HG03066 (cell line): ENCODE measurements around the gene UNC5C.

Experiments used
- ATAC-seq: cut with Tn5 transposase; IDR thresholded peaks from one replicate; pipeline ENCODE4 v1.9.1; 2021; ENCODE audit warnings: low read depth; ENCODE audit not compliant: unreplicated experiment

Gene UNC5C

GRCh38 chr4:95288552-95288951 lies 260.2 kb downstream of the UNC5C start:
- ATAC-seq: no peak

GRCh38 chr4:95285797-95286196 lies 263.0 kb downstream of the UNC5C start:
- ATAC-seq: no peak

GRCh38 chr4:95284655-95285054 lies 264.1 kb downstream of the UNC5C start:
- ATAC-seq: no peak

DNA sequence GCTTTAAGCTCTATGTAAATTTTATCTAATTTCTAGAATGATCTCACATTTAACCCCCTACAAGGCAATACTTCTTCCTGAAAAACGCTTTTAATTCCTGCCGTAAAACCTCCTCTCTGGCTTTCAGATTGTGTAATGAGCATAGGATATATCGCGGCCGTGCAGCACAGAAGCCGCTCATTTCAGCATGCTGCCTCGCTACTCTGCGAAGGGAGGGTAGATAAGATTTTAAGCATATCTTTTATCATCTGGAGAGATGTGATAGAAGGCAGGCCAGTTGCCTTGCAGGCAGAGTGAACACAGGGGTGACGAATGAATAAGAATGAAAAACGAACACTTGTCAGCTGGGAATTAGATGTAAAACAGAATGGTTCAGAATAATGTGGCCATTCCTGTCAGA lies 265.5 kb downstream of the UNC5C start:
- ATAC-seq: no peak

- no peak for ATAC-seq
Measured at GRCh38 chr4:95272797-95273196, 276.0 kb downstream of the UNC5C start.

GRCh38 chr4:95272036-95272435 lies 276.7 kb downstream of the UNC5C start:
- no peak for ATAC-seq

- ATAC-seq: no peak
Measured at GRCh38 chr4:95268819-95269565, 279.8 kb downstream of the UNC5C start.

DNA sequence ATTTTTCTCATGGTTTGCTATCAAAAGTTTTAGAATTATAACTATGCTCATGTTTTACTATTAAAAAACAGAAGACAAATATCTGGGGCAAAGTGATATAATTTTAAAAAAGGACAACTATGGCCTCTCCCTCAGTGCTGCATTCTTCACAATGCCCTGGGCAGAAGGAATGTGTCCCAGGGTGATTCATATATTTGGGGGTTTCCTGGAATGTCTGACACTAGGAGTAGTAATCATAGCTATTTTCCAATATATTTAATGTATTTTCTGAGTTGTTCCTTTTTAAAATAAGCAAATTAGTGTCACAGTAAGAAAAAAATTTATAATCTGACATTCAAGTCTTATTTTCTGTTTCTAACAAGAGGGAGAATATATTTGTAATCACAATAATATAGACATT lies 281.7 kb downstream of the UNC5C start:
- no peak for ATAC-seq

- no peak for ATAC-seq
Measured at GRCh38 chr4:95265814-95266740, 282.7 kb downstream of the UNC5C start.

DNA sequence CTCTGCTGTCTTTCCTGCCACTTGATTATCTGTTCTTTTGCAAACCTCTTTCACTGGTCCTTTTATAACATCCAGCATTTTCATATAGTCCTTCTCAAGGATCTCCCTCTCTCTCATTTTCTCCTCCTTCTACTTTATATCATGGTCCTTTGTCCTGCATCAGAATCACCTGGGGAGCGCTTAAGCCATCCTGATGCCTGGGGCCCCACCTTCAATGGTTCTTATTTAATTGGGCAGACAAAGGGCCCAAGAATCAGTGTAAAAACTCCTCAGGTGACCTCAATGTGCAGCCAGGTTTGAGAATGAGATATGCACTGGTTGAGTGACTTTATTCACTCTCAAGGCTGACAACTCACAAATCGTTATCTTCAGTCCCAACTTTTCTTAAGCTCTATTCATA lies 283.9 kb downstream of the UNC5C start:
- no peak for ATAC-seq

DNA sequence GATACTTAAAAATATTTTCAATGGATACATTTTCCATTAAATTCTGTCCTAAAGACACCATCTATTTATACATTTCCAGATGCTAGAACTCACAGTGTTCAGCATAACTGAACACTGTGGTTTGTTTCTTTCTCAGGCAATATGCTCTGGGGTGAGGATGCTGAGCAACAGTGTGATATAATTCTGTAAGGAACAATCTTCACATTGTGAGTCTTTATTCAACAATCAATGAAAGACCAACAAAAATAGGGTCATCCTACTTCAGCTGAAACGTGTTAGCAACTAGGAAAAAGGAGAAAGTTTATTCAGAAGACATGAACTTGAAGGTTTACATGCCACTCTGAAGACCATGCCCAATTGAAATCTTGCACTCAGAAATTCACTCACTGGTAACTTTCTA lies 284.8 kb downstream of the UNC5C start:
- ATAC-seq: no peak

DNA sequence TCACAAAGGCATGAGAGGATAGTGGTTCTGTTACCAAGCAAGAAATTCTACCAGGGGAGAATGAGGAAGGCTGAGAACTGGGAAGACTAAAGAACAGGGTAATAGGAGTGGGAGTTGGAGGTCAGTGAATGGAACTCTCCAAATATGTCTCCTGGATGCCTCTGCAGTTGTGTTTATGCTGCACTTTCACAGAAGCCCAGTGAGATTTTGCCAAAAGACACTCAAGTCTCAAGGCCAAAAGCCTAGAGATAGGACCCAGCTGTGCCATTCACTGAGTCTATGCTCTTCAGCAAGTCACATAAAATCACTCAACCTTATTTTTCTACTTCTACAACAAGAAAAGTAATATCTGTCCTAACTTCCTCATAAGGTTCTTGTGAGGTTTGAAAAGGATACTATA lies 285.4 kb downstream of the UNC5C start:
- ATAC-seq: no peak

GRCh38 chr4:95256108-95256835 lies 292.5 kb downstream of the UNC5C start:
- ATAC-seq: no peak

DNA sequence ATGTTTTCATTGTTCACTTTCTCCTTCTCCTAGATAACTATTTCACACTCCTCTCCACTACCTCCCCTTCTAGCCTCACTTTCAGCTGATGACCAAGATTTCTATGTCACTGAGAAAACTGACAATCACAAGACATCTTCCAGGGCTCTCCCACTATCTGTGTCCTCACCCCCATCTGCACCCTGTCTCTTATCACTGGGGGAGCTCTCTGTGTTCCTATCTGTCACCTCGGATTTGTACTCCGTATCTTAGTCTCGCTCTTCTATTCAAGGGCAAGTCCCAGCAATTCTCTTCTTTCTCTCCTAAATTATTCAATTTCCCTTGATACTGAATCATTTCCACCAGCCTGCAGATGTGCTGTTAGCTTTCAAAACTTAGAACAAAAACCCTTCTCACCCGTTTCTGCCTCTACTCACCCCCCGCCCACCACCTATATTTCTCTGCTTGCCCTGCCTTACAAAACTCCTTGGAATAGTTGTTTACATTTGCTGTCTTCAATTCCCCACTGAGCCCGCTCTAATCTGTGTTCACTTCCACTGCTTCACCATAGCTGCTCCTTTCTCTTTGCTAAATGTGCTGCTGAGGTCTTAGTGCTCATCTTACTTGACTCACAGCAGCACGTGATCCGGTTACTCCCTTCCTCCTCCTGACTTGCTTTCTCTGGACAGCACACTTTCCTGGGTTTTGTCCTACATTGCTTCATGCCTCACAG lies 293.2 kb downstream of the UNC5C start:
- no peak for ATAC-seq

DNA sequence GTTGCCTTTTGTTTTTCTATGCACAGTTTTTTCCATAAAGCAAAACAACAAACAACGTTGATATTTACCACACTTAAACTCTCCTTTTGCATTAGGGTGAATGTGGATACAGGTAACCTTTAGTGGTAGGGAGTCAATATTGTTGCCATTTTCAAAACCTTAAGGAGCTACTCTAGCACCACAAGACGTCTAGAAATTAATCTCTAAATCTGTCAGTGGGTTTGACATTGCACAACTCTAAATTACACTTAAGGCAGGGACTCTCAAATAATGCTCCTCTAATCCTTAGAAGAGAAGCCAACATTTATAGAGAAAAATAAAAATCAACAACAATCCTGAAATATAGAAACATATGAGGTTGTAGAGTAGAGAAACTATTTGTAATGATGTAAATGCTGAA lies 297.2 kb downstream of the UNC5C start:
- ATAC-seq: no peak

- ATAC-seq: no peak
Measured at GRCh38 chr4:95250544-95251137, 298.1 kb downstream of the UNC5C start.

DNA sequence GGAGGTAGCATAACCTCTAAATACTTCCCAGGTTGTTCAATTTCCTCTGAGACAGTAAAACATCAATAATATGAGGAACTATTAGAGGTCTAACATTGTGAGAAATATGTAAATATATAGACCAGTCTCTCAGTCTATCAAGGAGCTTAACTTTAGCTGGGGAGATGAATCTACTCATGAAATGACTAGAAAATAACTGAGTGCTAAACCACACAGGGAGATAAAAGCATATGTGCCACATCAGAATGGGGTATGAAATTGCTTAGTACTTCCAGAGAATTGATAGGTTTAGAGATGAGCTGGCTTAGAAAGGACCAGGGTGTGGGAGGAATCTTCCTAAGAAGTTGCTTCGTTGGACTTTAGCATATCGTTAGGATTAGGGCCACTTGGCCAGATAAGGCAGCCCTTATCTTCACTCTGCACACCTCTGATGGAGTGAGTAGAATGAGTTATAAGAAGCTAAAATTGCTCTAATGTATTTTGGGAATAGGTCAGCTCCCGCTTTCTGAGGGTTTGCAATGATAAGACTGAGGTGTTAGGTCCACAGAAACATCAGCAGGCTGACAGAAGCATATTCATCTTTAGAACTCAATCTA lies 299.2 kb downstream of the UNC5C start:
- no peak for ATAC-seq

DNA sequence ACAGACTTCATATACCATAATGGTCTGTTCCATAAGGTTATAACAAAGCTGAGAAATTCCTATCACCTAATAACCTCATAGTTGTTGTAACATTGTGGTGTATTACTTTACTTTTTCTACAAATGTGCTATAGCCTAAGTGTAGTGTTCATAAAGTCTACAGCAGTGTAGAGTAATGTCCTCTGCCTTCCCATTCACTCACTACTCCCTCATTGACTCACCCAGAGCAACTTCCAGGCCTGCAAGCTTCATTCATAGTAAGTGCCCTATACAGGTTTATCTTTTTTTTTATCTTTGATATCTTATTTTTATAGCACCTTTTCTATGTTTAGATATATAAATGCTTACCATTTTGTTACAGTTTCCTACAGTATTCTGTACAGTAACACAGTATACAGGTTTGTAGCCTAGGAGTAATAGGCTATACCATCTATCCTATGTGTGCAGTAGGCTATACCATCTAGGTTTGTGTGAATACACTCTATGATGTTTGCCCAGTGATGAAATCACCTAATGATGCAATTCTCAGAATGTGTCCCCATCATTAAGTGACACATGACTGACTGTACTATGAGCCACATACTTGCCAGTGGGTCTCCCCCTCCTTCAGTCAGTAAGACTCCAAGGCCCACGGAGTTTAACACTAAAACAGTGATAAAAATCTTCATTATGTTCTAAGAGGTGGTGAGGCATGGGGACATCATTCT lies 299.9 kb downstream of the UNC5C start:
- ATAC-seq: no peak

GRCh38 chr4:95243892-95244291 lies 304.9 kb downstream of the UNC5C start:
- no peak for ATAC-seq
